VCaP (cell line): ENCODE data around the gene ZNF582.
"Not testable (repeated sequence)": the region's sequence is repeated elsewhere in the genome, so short reads cannot be mapped to it uniquely, and the experiment has no call there.

Experiments used
- H3K27ac ChIP-seq: fragments of 450-650 bp; 2 replicates; pipeline ENCODE4 v1.5.1; 2017
- CTCF ChIP-seq: fragments of 450-650 bp; conservative IDR thresholded peaks from 2 replicates; pipeline ENCODE4 v1.5.1; 2017; ENCODE audit warnings: mild to moderate bottlenecking, moderate library complexity

Gene ZNF582

DNA sequence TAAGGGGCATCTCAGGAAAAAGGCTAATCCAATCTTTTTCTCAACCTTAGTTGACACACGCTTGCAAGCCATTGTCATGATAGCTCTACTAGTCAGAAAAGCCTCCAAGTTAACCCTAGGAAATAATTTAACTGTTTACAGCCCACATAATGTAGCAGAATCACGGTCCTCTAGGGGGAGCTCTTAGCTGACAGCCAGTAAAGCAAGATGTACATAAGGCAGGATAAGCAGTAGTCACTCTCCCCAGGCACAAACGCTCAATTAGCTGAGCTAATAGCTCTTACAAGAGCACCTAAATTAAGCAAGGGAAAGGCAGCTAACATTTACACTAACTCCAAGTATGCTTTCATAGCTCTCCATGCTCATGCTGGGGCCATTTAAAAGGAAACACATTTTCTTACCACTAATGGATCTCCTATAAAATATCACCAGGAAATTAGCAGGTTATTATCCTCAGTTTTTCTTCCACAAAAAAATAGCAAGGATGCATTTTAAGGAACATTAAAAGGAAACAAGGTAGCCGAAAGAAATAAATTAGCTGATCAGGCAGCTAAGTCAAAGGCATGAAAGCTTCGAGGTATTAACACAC, 45.0 kb downstream of the ZNF582 start:
- TF ChIP-seq CTCF: peak; percentile 73
- no peak overlapping the region; the same call in 1 of the 2 replicates for H3K27ac ChIP-seq

- no peak for TF ChIP-seq CTCF
- peak overlapping the region; percentile 44; the same call in 1 of the 2 replicates for H3K27ac ChIP-seq
Observed at GRCh38 chr19:56347163-56347778, 46.1 kb downstream of the ZNF582 start.

GRCh38 chr19:56341948-56342347, 51.4 kb downstream of the ZNF582 start:
- no peak overlapping the region for H3K27ac ChIP-seq
- no peak for TF ChIP-seq CTCF

GRCh38 chr19:56339031-56339430, 54.3 kb downstream of the ZNF582 start:
- H3K27ac ChIP-seq: not testable (repeated sequence)

GRCh38 chr19:56337077-56337476, 56.3 kb downstream of the ZNF582 start:
- H3K27ac ChIP-seq: not testable (repeated sequence)

GRCh38 chr19:56335371-56335770, 58.0 kb downstream of the ZNF582 start:
- H3K27ac ChIP-seq: not testable (repeated sequence)

- TF ChIP-seq CTCF: peak; percentile 89
Observed at GRCh38 chr19:56333506-56333905, 59.8 kb downstream of the ZNF582 start.

More at GRCh38 chr19:56333506-56333905, 59.8 kb downstream of the ZNF582 start:
- no peak overlapping the region for H3K27ac ChIP-seq
